ENCODE data around the gene VPS36.

The VPS36 gene

DNA sequence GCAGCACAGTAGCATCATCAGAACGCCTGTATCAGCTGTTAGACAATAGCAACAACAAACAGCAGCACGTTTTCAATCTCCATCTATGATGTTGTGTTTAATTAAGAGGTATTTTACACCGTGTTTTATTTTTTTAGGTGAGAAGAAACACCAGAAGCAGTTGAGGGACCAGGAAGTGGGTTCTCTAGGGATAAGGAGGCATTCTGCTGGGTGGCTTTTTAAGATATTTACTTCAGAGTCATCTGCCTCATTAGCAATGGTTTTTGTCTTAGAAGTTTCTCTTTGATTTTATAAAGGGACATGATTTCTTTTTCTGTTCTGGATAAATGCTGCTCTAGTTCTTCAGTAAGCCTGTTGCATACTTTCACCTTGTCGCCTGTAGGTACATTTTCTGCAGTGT lies 13.1 kb upstream of the VPS36 start:
- no peak overlapping the region for H3K18ac ChIP-seq (ENCODE audit: low read depth in 1 of 2, low read length in 2 of 2)
- peaks cover 12 to 62% of the 10 kb centered on the region in 2 experiments for H3K36me3 ChIP-seq (ENCODE audit: control insufficient read depth in 1 of 2, insufficient read depth in 2 of 2, low read depth in 1 of 2, low read length in 2 of 2)
- H2BK12ac ChIP-seq (ENCODE audit: low read length in 2 of 2): no peak overlapping the region
- no peak overlapping the region for H2BK15ac ChIP-seq (ENCODE audit: low read depth, poor library complexity, severe bottlenecking)
- peaks cover 3% of the 10 kb centered on the region for H3K4me1 ChIP-seq (ENCODE audit: control insufficient read depth, insufficient read depth, low read depth, low read length)
- 96% methylated on average over 4 of the region's 4 CpGs for WGBS
- H2AFZ ChIP-seq (ENCODE audit: low read depth, low read length): no peak overlapping the region
- no peak overlapping the region for H2AK5ac ChIP-seq (ENCODE audit: low read length, severe bottlenecking)
- no peaks in the 10 kb centered on the region for H3K9me3 ChIP-seq (ENCODE audit: control insufficient read depth, low read length)
- no peak overlapping the region for H3K4ac ChIP-seq (ENCODE audit: low read depth in 1 of 2, low read length in 2 of 2)
- no peak overlapping the region for H4K91ac ChIP-seq (ENCODE audit: low read length)
- H3K79me1 ChIP-seq (replicated peaks; ENCODE audit: low read length, poor library complexity, severe bottlenecking): peaks cover 12% of the 10 kb centered on the region
- DNase-seq: no peak
- no peak overlapping the region for H3K23ac ChIP-seq (ENCODE audit: low read length in 2 of 2)
- H2BK120ac ChIP-seq (ENCODE audit: low read depth, low read length): no peak overlapping the region
- H2BK5ac ChIP-seq (ENCODE audit: low read depth, low read length, poor library complexity, severe bottlenecking): no peak overlapping the region
- no peak overlapping the region for H3K4me2 ChIP-seq (ENCODE audit: low read length, poor library complexity, severe bottlenecking)
- H3K27me3 ChIP-seq (ENCODE audit: control insufficient read depth in 1 of 2, insufficient read depth in 1 of 2, low read length in 2 of 2): no peaks in the 10 kb centered on the region
- H3K14ac ChIP-seq (ENCODE audit: low read length in 2 of 2): no peak overlapping the region
- H4K8ac ChIP-seq (ENCODE audit: low read length): no peak overlapping the region
- H3K27ac ChIP-seq (ENCODE audit: low read length, poor library complexity, severe bottlenecking): no peak overlapping the region
- H3K4me3 ChIP-seq (ENCODE audit: insufficient read depth in 1 of 2, low read depth in 1 of 2, low read length in 2 of 2): no peak overlapping the region
- no peak overlapping the region for H3K9ac ChIP-seq (ENCODE audit: low read length)

DNA sequence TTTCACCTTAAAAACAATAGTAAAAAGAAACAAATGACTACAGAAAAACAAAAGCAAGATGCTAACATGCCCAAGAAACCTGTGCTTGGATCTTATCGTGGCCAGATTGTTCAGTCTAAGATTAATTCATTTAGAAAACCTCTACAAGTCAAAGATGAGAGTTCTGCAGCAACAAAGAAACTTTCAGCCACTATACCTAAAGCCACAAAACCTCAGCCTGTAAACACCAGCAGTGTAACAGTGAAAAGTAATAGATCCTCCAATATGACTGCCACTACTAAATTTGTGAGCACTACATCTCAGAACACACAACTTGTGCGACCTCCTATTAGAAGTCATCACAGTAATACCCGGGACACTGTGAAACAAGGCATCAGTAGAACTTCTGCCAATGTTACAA lies 10.8 kb upstream of the VPS36 start:
- H3K27me3 ChIP-seq (ENCODE audit: control insufficient read depth in 1 of 2, insufficient read depth in 1 of 2, low read length in 2 of 2): no peaks in the 10 kb centered on the region
- no peak overlapping the region for H3K27ac ChIP-seq (ENCODE audit: low read length, poor library complexity, severe bottlenecking)
- H3K4me2 ChIP-seq (ENCODE audit: low read length, poor library complexity, severe bottlenecking): no peak overlapping the region
- no peak for DNase-seq
- no peak overlapping the region for H2AFZ ChIP-seq (ENCODE audit: low read depth, low read length)
- H3K9me3 ChIP-seq (ENCODE audit: control insufficient read depth, low read length): no peaks in the 10 kb centered on the region
- H3K14ac ChIP-seq (ENCODE audit: low read length in 2 of 2): no peak overlapping the region
- no peak overlapping the region for H2BK120ac ChIP-seq (ENCODE audit: low read depth, low read length)
- no peak overlapping the region for H3K4me3 ChIP-seq (ENCODE audit: insufficient read depth in 1 of 2, low read depth in 1 of 2, low read length in 2 of 2)
- no peak overlapping the region for H2BK15ac ChIP-seq (ENCODE audit: low read depth, poor library complexity, severe bottlenecking)
- no peak overlapping the region for H2BK5ac ChIP-seq (ENCODE audit: low read depth, low read length, poor library complexity, severe bottlenecking)
- no peak overlapping the region for H3K9ac ChIP-seq (ENCODE audit: low read length)
- H4K8ac ChIP-seq (ENCODE audit: low read length): no peak overlapping the region
- peaks cover 4% of the 10 kb centered on the region for H3K4me1 ChIP-seq (ENCODE audit: control insufficient read depth, insufficient read depth, low read depth, low read length)
- H3K18ac ChIP-seq (ENCODE audit: low read depth in 1 of 2, low read length in 2 of 2): no peak overlapping the region
- WGBS: 98% methylated on average over 3 of the region's 3 CpGs
- no peak overlapping the region for H3K23ac ChIP-seq (ENCODE audit: low read length in 2 of 2)
- no peak overlapping the region for H4K91ac ChIP-seq (ENCODE audit: low read length)
- H2BK12ac ChIP-seq (ENCODE audit: low read length in 2 of 2): no peak overlapping the region
- H3K79me1 ChIP-seq (replicated peaks; ENCODE audit: low read length, poor library complexity, severe bottlenecking): peaks cover 5% of the 10 kb centered on the region
- H3K36me3 ChIP-seq (ENCODE audit: control insufficient read depth in 1 of 2, insufficient read depth in 2 of 2, low read depth in 1 of 2, low read length in 2 of 2): peaks cover 8 to 54% of the 10 kb centered on the region in 2 experiments
- H2AK5ac ChIP-seq (ENCODE audit: low read length, severe bottlenecking): no peak overlapping the region
- no peak overlapping the region for H3K4ac ChIP-seq (ENCODE audit: low read depth in 1 of 2, low read length in 2 of 2)

DNA sequence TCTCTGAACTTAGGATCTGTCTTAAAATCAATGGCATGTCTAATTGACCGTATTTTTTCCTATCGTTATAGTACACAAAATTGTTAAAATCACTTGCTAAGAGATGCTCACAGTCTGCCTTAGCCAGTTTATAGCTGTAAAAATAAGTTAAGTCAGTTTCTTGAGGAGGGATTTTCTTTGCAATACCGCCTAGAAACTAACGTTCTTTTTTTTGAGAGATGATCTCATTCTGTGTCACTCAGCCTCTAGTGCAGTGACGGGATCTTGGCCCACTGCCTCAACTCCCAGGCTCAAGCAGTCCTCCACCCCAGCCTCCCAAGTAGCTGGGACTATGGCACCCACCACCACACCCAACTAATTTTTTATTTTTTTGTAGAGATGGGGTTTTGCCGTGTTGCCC lies 9.2 kb upstream of the VPS36 start:
- 56% methylated on average over 5 of the region's 6 CpGs for WGBS
- Histone ChIP-seq H3K14ac (ENCODE audit: low read length in 2 of 2) (no peak overlapping the region), H2AK5ac (ENCODE audit: low read length, severe bottlenecking) (no peak overlapping the region), H3K4me1 (ENCODE audit: control insufficient read depth, insufficient read depth, low read depth, low read length) (peaks cover 4% of the 10 kb centered on the region), H2BK12ac (ENCODE audit: low read length in 2 of 2) (no peak overlapping the region), H3K23ac (ENCODE audit: low read length in 2 of 2) (no peak overlapping the region), H2BK120ac (ENCODE audit: low read depth, low read length) (no peak overlapping the region), H3K18ac (ENCODE audit: low read depth in 1 of 2, low read length in 2 of 2) (no peak overlapping the region), H4K91ac (ENCODE audit: low read length) (no peak overlapping the region), H3K36me3 (ENCODE audit: control insufficient read depth in 1 of 2, insufficient read depth in 2 of 2, low read depth in 1 of 2, low read length in 2 of 2) (peaks cover 8 to 38% of the 10 kb centered on the region in 2 experiments), H3K27me3 (ENCODE audit: control insufficient read depth in 1 of 2, insufficient read depth in 1 of 2, low read length in 2 of 2) (no peaks in the 10 kb centered on the region), H3K9me3 (ENCODE audit: control insufficient read depth, low read length) (no peaks in the 10 kb centered on the region), H2BK15ac (ENCODE audit: low read depth, poor library complexity, severe bottlenecking) (no peak overlapping the region), H2BK5ac (ENCODE audit: low read depth, low read length, poor library complexity, severe bottlenecking) (no peak overlapping the region), H3K4me2 (ENCODE audit: low read length, poor library complexity, severe bottlenecking) (no peak overlapping the region), H3K9ac (ENCODE audit: low read length) (no peak overlapping the region), H3K4ac (ENCODE audit: low read depth in 1 of 2, low read length in 2 of 2) (no peak overlapping the region), H2AFZ (ENCODE audit: low read depth, low read length) (no peak overlapping the region), H3K27ac (ENCODE audit: low read length, poor library complexity, severe bottlenecking) (no peak overlapping the region), H3K4me3 (ENCODE audit: insufficient read depth in 1 of 2, low read depth in 1 of 2, low read length in 2 of 2) (no peak overlapping the region), H3K79me1 (replicated peaks; ENCODE audit: low read length, poor library complexity, severe bottlenecking) (peaks cover 5% of the 10 kb centered on the region), H4K8ac (ENCODE audit: low read length) (no peak overlapping the region)
- peak; percentile 57 for DNase-seq

DNA sequence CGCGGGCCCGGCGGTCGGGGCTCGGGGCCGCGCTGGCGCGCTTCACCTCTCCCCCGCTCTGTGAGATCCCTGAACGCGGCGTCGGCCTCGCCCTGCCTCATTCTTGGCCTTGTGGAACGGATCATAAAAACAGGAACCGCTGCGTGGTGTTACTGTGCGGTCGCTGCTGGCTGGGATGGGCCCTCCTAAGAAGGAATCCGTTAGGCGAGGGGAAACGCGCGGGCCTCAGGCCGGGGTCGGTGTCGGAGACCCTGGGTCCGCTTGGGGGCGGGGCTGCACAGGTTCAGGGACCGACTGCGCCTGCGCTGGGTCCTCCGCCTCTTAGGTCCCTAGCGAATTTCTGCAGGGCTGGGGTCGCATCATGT lies 5.2 kb upstream of the VPS36 start:
- peak overlapping the region; percentile 87 to 88 for H3K18ac ChIP-seq (ENCODE audit: low read depth in 1 of 2, low read length in 2 of 2)
- no peaks in the 10 kb centered on the region for H3K9me3 ChIP-seq (ENCODE audit: control insufficient read depth, low read length)
- H3K4me1 ChIP-seq (ENCODE audit: control insufficient read depth, insufficient read depth, low read depth, low read length): peaks cover 9% of the 10 kb centered on the region
- no peak overlapping the region for H2AK5ac ChIP-seq (ENCODE audit: low read length, severe bottlenecking)
- no peak overlapping the region for H2BK120ac ChIP-seq (ENCODE audit: low read depth, low read length)
- peak overlapping the region; percentile 88 for H3K9ac ChIP-seq (ENCODE audit: low read length)
- H2BK5ac ChIP-seq (ENCODE audit: low read depth, low read length, poor library complexity, severe bottlenecking): peak overlapping the region; percentile 49
- H3K4ac ChIP-seq (ENCODE audit: low read depth in 1 of 2, low read length in 2 of 2): peak overlapping the region in 1 of 2 experiments; percentile 71
- no peaks in the 10 kb centered on the region for H3K27me3 ChIP-seq (ENCODE audit: control insufficient read depth in 1 of 2, insufficient read depth in 1 of 2, low read length in 2 of 2)
- no peak overlapping the region for H2BK12ac ChIP-seq (ENCODE audit: low read length in 2 of 2)
- peaks cover 5% of the 10 kb centered on the region for H3K79me1 ChIP-seq (replicated peaks; ENCODE audit: low read length, poor library complexity, severe bottlenecking)
- WGBS: under 1% methylated on average over 31 of the region's 37 CpGs
- DNase-seq: peak; percentile 83
- peak overlapping the region; percentile 59 for H4K91ac ChIP-seq (ENCODE audit: low read length)
- H3K27ac ChIP-seq (ENCODE audit: low read length, poor library complexity, severe bottlenecking): peak overlapping the region; percentile 94
- peak overlapping the region in 1 of 2 experiments; percentile 79 for H3K14ac ChIP-seq (ENCODE audit: low read length in 2 of 2)
- H3K4me2 ChIP-seq (ENCODE audit: low read length, poor library complexity, severe bottlenecking): peak overlapping the region; percentile 60
- no peak overlapping the region for H3K23ac ChIP-seq (ENCODE audit: low read length in 2 of 2)
- peak overlapping the region; percentile 83 to 95 for H3K4me3 ChIP-seq (ENCODE audit: insufficient read depth in 1 of 2, low read depth in 1 of 2, low read length in 2 of 2)
- peak overlapping the region; percentile 83 for H2AFZ ChIP-seq (ENCODE audit: low read depth, low read length)
- no peak overlapping the region for H2BK15ac ChIP-seq (ENCODE audit: low read depth, poor library complexity, severe bottlenecking)
- no peak overlapping the region for H4K8ac ChIP-seq (ENCODE audit: low read length)
- H3K36me3 ChIP-seq (ENCODE audit: control insufficient read depth in 1 of 2, insufficient read depth in 2 of 2, low read depth in 1 of 2, low read length in 2 of 2): peaks cover 3 to 6% of the 10 kb centered on the region in 2 experiments
